Neural crest cell (in vitro differentiated cells): Measurements from ENCODE around the gene CADPS. TPM values are rescaled to one million over a fixed set of nuclear protein-coding genes. Genes with fewer than 3 reads are reported as not detected.
A peak's percentile ranks its signal among the peaks of the same experiment; 100 is the strongest.

Experiments used
- DNase-seq: peaks from one replicate; pipeline ENCODE4 v3.0.0; 2021; ENCODE audit warnings: low read depth, mixed read lengths, low spot score
- H3K27ac Mint-ChIP-seq: one replicate; pipeline ENCODE4 v1.8.0; 2021; ENCODE audit warnings: mild to moderate bottlenecking, mixed read lengths; ENCODE audit not compliant: unreplicated experiment
- H3K27me3 Mint-ChIP-seq: 2 replicates; pipeline ENCODE4 v1.8.0; 2021; ENCODE audit warnings: low read depth, mild to moderate bottlenecking, mixed read lengths
- H3K36me3 Mint-ChIP-seq: 2 replicates; pipeline ENCODE4 v1.8.0; 2021; ENCODE audit warnings: low read depth, mild to moderate bottlenecking, mixed read lengths
- H3K4me1 Mint-ChIP-seq: 2 replicates; pipeline ENCODE4 v1.8.0; 2021; ENCODE audit warnings: mixed read lengths
- H3K4me3 Mint-ChIP-seq: one replicate; pipeline ENCODE4 v1.8.0; 2021; ENCODE audit warnings: mild to moderate bottlenecking, mixed read lengths
- H3K9me3 Mint-ChIP-seq: 2 replicates; pipeline ENCODE4 v1.8.0; 2021; ENCODE audit warnings: mixed read lengths
- CTCF ChIP-seq: fragments of 200-600 bp; sonication (generic); conservative IDR thresholded peaks from 2 replicates; pipeline ENCODE4 v1.5.0; 2021; ENCODE audit warnings: antibody characterized with exemption, mild to moderate bottlenecking
- total RNA-seq: library from RNA; stranded (reverse); gene quantifications from 2 replicates; pipeline ENCODE4 v1.2.1, GENCODE V29; 2021

CADPS gene
- total RNA-seq, 1 donor from 2014 or later = 9.3 TPM

GRCh38 chr3:62372621-62373041, 502.6 kb downstream of the CADPS start:
- no peak overlapping the region for H3K27ac Mint-ChIP-seq
- H3K36me3 Mint-ChIP-seq = no peaks in the 10 kb centered on the region
- no peak overlapping the region for H3K4me3 Mint-ChIP-seq
- no peak for TF ChIP-seq CTCF
- peaks cover 100% of the 10 kb centered on the region for H3K27me3 Mint-ChIP-seq
- peaks cover 41% of the 10 kb centered on the region for H3K4me1 Mint-ChIP-seq
- DNase-seq = no peak
- no peaks in the 10 kb centered on the region for H3K9me3 Mint-ChIP-seq

GRCh38 chr3:62371720-62372591, 503.3 kb downstream of the CADPS start:
- no peak for DNase-seq
- Mint-ChIP-seq H3K36me3 (no peaks in the 10 kb centered on the region), H3K4me1 (peaks cover 41% of the 10 kb centered on the region), H3K27ac (no peak overlapping the region), H3K4me3 (peak overlapping the region; percentile 29), H3K9me3 (no peaks in the 10 kb centered on the region), H3K27me3 (peaks cover 100% of the 10 kb centered on the region)
- TF ChIP-seq CTCF = no peak

GRCh38 chr3:62370858-62371719, 504.1 kb downstream of the CADPS start:
- no peaks in the 10 kb centered on the region for H3K36me3 Mint-ChIP-seq
- no peak for DNase-seq
- TF ChIP-seq CTCF = no peak
- H3K9me3 Mint-ChIP-seq = no peaks in the 10 kb centered on the region
- peaks cover 100% of the 10 kb centered on the region for H3K27me3 Mint-ChIP-seq
- no peak overlapping the region for H3K27ac Mint-ChIP-seq
- peaks cover 41% of the 10 kb centered on the region for H3K4me1 Mint-ChIP-seq
- peak overlapping the region; percentile 36 for H3K4me3 Mint-ChIP-seq

GRCh38 chr3:62370112-62370857, 504.9 kb downstream of the CADPS start:
- H3K36me3 Mint-ChIP-seq = no peaks in the 10 kb centered on the region
- TF ChIP-seq CTCF = no peak
- peaks cover 49% of the 10 kb centered on the region for H3K4me1 Mint-ChIP-seq
- H3K4me3 Mint-ChIP-seq = peak overlapping the region; percentile 36
- H3K27ac Mint-ChIP-seq = no peak overlapping the region
- H3K9me3 Mint-ChIP-seq = no peaks in the 10 kb centered on the region
- H3K27me3 Mint-ChIP-seq = peaks cover 100% of the 10 kb centered on the region
- DNase-seq = no peak

GRCh38 chr3:62369476-62369743, 505.8 kb downstream of the CADPS start:
- peak overlapping the region; percentile 52 for H3K4me3 Mint-ChIP-seq
- peaks cover 46% of the 10 kb centered on the region for H3K4me1 Mint-ChIP-seq
- peaks cover 100% of the 10 kb centered on the region for H3K27me3 Mint-ChIP-seq

More at GRCh38 chr3:62369476-62369743, 505.8 kb downstream of the CADPS start:
- no peak for DNase-seq
- no peak for TF ChIP-seq CTCF
- Mint-ChIP-seq H3K36me3 (no peaks in the 10 kb centered on the region), H3K9me3 (no peaks in the 10 kb centered on the region), H3K27ac (no peak overlapping the region)
